Kasumi-1 (cell line): ENCODE results near the gene CTSO.

Experiments used
- DNase-seq, 2 experiments: peaks; one replicate each; lab custom pipeline; 2025; lab: John Stamatoyannopoulos, UW

Gene CTSO

GRCh38 chr4:155953151-155954117 lies at the start of gene CTSO:
TSS of gene CTSO (minus strand) at chr4:155953866. CDS start at chr4:155953847, 19 bp downstream.
- DNase-seq: peak; percentile 81 to 83

GRCh38 chr4:156000491-156000890 lies 46.8 kb upstream of the CTSO start:
- no peak for DNase-seq

- no peak for DNase-seq
These were observed 46.1 kb upstream of the CTSO start for GRCh38 chr4:155999725-156000124.

- DNase-seq: no peak
These were observed 41.4 kb upstream of the CTSO start for GRCh38 chr4:155995069-155995468.

- no peak for DNase-seq
These were observed 30.6 kb upstream of the CTSO start for GRCh38 chr4:155984106-155984797.

GRCh38 chr4:155982736-155983385 lies 29.2 kb upstream of the CTSO start:
- DNase-seq: no peak

- no peak for DNase-seq
These were observed 25.1 kb upstream of the CTSO start for GRCh38 chr4:155978810-155979209.

GRCh38 chr4:155975511-155975910 lies 21.8 kb upstream of the CTSO start:
- no peak for DNase-seq

GRCh38 chr4:155974996-155975395 lies 21.3 kb upstream of the CTSO start:
- no peak for DNase-seq

GRCh38 chr4:155974476-155974749 lies 20.7 kb upstream of the CTSO start:
- no peak for DNase-seq

- DNase-seq: no peak
These were observed 20.2 kb upstream of the CTSO start for GRCh38 chr4:155973639-155974475.

- peak; percentile 29 to 37 for DNase-seq
These were observed 18.4 kb upstream of the CTSO start for GRCh38 chr4:155972098-155972497.

GRCh38 chr4:155966731-155967395 lies 13.2 kb upstream of the CTSO start:
- no peak for DNase-seq

- no peak for DNase-seq
These were observed 12.5 kb upstream of the CTSO start for GRCh38 chr4:155966171-155966570.

- no peak for DNase-seq
These were observed 10.6 kb upstream of the CTSO start for GRCh38 chr4:155964016-155964891.

- no peak for DNase-seq
These were observed 9.1 kb upstream of the CTSO start for GRCh38 chr4:155962767-155963166.

- DNase-seq: no peak
These were observed 7.9 kb upstream of the CTSO start for GRCh38 chr4:155961575-155961974.

- no peak for DNase-seq
These were observed 6.9 kb upstream of the CTSO start for GRCh38 chr4:155960522-155960921.

GRCh38 chr4:155959417-155959816 lies 5.8 kb upstream of the CTSO start:
- no peak for DNase-seq

GRCh38 chr4:155956461-155956860 lies 2.8 kb upstream of the CTSO start:
- DNase-seq: no peak
